ENCODE results near the gene PRKCSH.

Gene PRKCSH

GRCh38 chr19:11499890-11500420, 64.5 kb downstream of the PRKCSH start:
- DNase-seq (ENCODE audit: low read depth in 2 of 2) = no peak
